ENCODE data around the gene ACBD4.
"Not testable (repeated sequence)": the region's sequence is repeated elsewhere in the genome, so short reads cannot be mapped to it uniquely, and the experiment has no call there.

The ACBD4 gene

GRCh38 chr17:45121055-45121454, 14.4 kb upstream of the ACBD4 start:
- DNase-seq, result no peak

- no peak for DNase-seq
Observed at GRCh38 chr17:45123076-45123770, 12.3 kb upstream of the ACBD4 start.

- DNase-seq, result peak; percentile 69 to 82 (median 76)
Observed at GRCh38 chr17:45123930-45124796, 11.3 kb upstream of the ACBD4 start.

- not testable (repeated sequence) for DNase-seq
Observed at GRCh38 chr17:45124797-45125122, 10.7 kb upstream of the ACBD4 start.

GRCh38 chr17:45125509-45125908, 10.0 kb upstream of the ACBD4 start:
- DNase-seq, result no peak

GRCh38 chr17:45127207-45127547, 8.3 kb upstream of the ACBD4 start:
- DNase-seq, result no peak

- DNase-seq, result no peak
Observed at GRCh38 chr17:45127548-45128300, 7.8 kb upstream of the ACBD4 start.

- DNase-seq, result no peak
Observed at GRCh38 chr17:45128331-45128730, 7.2 kb upstream of the ACBD4 start.

- DNase-seq, result no peak
Observed at GRCh38 chr17:45128989-45129388, 6.5 kb upstream of the ACBD4 start.

- DNase-seq, result no peak
Observed at GRCh38 chr17:45129426-45129939, 6.0 kb upstream of the ACBD4 start.

- DNase-seq, result no peak
Observed at GRCh38 chr17:45129940-45130680, 5.4 kb upstream of the ACBD4 start.

- DNase-seq, result no peak
Observed at GRCh38 chr17:45130681-45131615, 4.5 kb upstream of the ACBD4 start.

GRCh38 chr17:45131616-45132319, 3.7 kb upstream of the ACBD4 start:
- peak; percentile 34 to 76 (median 51) for DNase-seq

- DNase-seq, result no peak
Observed at GRCh38 chr17:45132320-45132571, 3.2 kb upstream of the ACBD4 start, which contains the start of gene PLCD3. PLCD3 (minus strand) TSS chr17:45132515; CDS start chr17:45132410, 105 bp downstream.

- DNase-seq, result peak; percentile 77 to 90 (median 84)
Observed at GRCh38 chr17:45132572-45133463, 2.7 kb upstream of the ACBD4 start.

- DNase-seq, result no peak
Observed at GRCh38 chr17:45135978-45136791, 698 bp downstream of the ACBD4 start.

GRCh38 chr17:45136846-45137560, 1.5 kb downstream of the ACBD4 start:
- DNase-seq, result no peak

Data from suppressor macrophage (primary cell).